ENCODE results near the gene PRR4. TPM values are rescaled to one million over a fixed set of nuclear protein-coding genes. Genes with fewer than 3 reads are reported as not detected.

Gene PRR4, protein sequence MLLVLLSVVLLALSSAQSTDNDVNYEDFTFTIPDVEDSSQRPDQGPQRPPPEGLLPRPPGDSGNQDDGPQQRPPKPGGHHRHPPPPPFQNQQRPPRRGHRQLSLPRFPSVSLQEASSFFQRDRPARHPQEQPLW
- total RNA-seq (2022) (3.1 and 4.7 TPM in 2 replicates), Bru-seq, nascent RNA (percentile 62 among the genes with signal in this experiment), BruChase-seq, experiment 1, labeled RNA remaining after a 6-hour chase (percentile 57 among the genes with signal in this experiment), BruChase-seq, experiment 2, labeled RNA remaining after a 2-hour chase (percentile 74 among the genes with signal in this experiment)
- long read RNA-seq: 0 reads

GRCh38 chr12:10849425-10849878, at the start of gene PRR4:
PRR4 (minus strand) TSS chr12:10849475; CDS start chr12:10849437, 38 bp downstream.
- no peaks in the 10 kb centered on the region for H3K27me3 Mint-ChIP-seq (ENCODE audit: unreplicated experiment)
- H3K36me3 Mint-ChIP-seq (ENCODE audit: insufficient read depth, unreplicated experiment): peaks cover 2% of the 10 kb centered on the region
- no peak for TF ChIP-seq CTCF (IDR thresholded peaks at IDR 0.05; ENCODE audit: unreplicated experiment)
- no peak within 1 kb of the TSS for H3K4me3 Mint-ChIP-seq (ENCODE audit: low read depth, unreplicated experiment)
- CTCF ChIA-PET: no interaction called here
- no peak within 1 kb of the TSS for H3K27ac Mint-ChIP-seq (ENCODE audit: unreplicated experiment)
- intact Hi-C loops (cut with micrococcal nuclease; ENCODE audit: unreplicated experiment): no loop called here
- DNase-seq: no peak
- peaks cover 7% of the 10 kb centered on the region for H3K4me1 Mint-ChIP-seq (ENCODE audit: low read depth, unreplicated experiment)
- no TSS peak for BruUV-seq (replicated peaks)
- H3K9me3 Mint-ChIP-seq (ENCODE audit: low read depth, unreplicated experiment): no peaks in the 10 kb centered on the region

DNA sequence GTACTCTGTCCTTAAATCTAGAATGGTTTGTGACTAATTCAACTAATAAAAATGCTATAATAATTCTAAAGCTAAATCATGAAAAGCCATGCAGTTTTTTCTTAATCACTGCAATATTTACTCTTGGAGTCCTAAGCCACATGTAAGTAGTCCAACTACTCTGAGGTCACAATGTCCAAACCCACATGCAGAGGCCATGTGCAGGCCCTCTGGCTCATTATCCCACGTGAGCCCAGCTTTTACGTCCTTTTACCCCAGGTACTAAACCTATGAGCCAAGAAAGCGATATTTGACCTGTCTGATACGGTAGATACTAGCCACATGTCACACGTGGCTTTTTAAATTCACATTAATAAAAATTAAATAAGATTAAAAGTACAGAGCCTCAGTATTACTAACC, 47.6 kb upstream of the PRR4 start:
- Mint-ChIP-seq H3K9me3 (ENCODE audit: low read depth, unreplicated experiment) (peaks cover 2% of the 10 kb centered on the region), H3K36me3 (ENCODE audit: insufficient read depth, unreplicated experiment) (no peaks in the 10 kb centered on the region), H3K27me3 (ENCODE audit: unreplicated experiment) (no peaks in the 10 kb centered on the region), H3K4me3 (ENCODE audit: low read depth, unreplicated experiment) (no peak overlapping the region), H3K27ac (ENCODE audit: unreplicated experiment) (no peak overlapping the region), H3K4me1 (ENCODE audit: low read depth, unreplicated experiment) (peaks cover 8% of the 10 kb centered on the region)
- TF ChIP-seq CTCF (IDR thresholded peaks at IDR 0.05; ENCODE audit: unreplicated experiment): no peak
- CTCF ChIA-PET: no interaction called here
- intact Hi-C loops (cut with micrococcal nuclease; ENCODE audit: unreplicated experiment): no loop called here
- no peak for DNase-seq
- BruUV-seq (replicated peaks): no TSS peak

DNA sequence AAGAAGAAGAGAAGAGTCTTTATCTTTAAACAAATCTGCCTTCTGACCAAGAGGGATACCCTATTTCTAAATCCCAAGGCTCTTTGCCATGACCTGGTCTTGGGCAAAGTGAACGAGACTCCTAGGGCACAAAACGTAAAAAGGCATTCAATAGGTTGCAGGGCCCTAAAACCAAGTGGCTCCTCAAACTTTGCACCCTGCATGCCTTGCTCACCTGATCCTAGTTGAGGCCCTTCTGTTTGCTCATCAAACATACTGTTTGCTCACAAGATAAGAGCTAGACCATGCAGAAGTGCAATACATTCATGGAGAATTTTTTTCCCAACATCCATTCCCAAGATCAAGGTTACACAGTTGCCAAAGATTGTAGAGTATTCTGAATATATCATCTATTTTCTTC, 42.7 kb upstream of the PRR4 start:
- Mint-ChIP-seq H3K27me3 (ENCODE audit: unreplicated experiment) (no peaks in the 10 kb centered on the region), H3K9me3 (ENCODE audit: low read depth, unreplicated experiment) (no peaks in the 10 kb centered on the region), H3K4me1 (ENCODE audit: low read depth, unreplicated experiment) (peaks cover 8% of the 10 kb centered on the region), H3K27ac (ENCODE audit: unreplicated experiment) (no peak overlapping the region), H3K4me3 (ENCODE audit: low read depth, unreplicated experiment) (no peak overlapping the region), H3K36me3 (ENCODE audit: insufficient read depth, unreplicated experiment) (no peaks in the 10 kb centered on the region)
- DNase-seq: no peak
- intact Hi-C loops (cut with micrococcal nuclease; ENCODE audit: unreplicated experiment): no loop called here
- no peak for TF ChIP-seq CTCF (IDR thresholded peaks at IDR 0.05; ENCODE audit: unreplicated experiment)
- CTCF ChIA-PET: no interaction called here
- BruUV-seq (replicated peaks): no TSS peak

- no peaks in the 10 kb centered on the region for H3K9me3 Mint-ChIP-seq (ENCODE audit: low read depth, unreplicated experiment)
- no peaks in the 10 kb centered on the region for H3K27me3 Mint-ChIP-seq (ENCODE audit: unreplicated experiment)
- H3K36me3 Mint-ChIP-seq (ENCODE audit: insufficient read depth, unreplicated experiment): peaks cover 4% of the 10 kb centered on the region
- H3K27ac Mint-ChIP-seq (ENCODE audit: unreplicated experiment): no peak overlapping the region
- BruUV-seq (replicated peaks): no TSS peak
- no peak overlapping the region for H3K4me3 Mint-ChIP-seq (ENCODE audit: low read depth, unreplicated experiment)
- no peak for DNase-seq
- peaks cover 8% of the 10 kb centered on the region for H3K4me1 Mint-ChIP-seq (ENCODE audit: low read depth, unreplicated experiment)
- CTCF ChIA-PET: no interaction called here
- TF ChIP-seq CTCF (IDR thresholded peaks at IDR 0.05; ENCODE audit: unreplicated experiment): no peak
- intact Hi-C loops (cut with micrococcal nuclease; ENCODE audit: unreplicated experiment): no loop called here
Observed at GRCh38 chr12:10889226-10889625, 40.0 kb upstream of the PRR4 start.

Data from Calu3 (cell line).